ENCODE results near the gene USP16.

DNA sequence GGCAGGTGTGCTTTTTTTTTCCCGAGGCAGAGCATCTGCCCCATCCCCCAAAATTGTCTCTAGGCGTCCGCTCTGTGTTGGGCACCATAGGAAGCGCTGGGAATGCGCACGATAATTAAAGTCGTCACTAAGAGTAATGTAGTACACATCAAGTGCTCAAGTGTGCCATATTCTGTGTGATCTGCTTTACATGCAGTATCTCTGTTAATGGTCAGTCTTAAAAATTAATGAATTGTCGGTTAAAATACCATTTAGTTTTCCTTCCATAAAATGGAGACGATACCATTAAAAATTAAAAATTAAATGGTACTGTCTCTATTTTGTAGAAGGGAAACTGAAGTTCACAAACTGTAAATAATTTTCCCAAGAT is 49.5 kb downstream of the USP16 start:
- TF ChIP-seq, protein P1, sequence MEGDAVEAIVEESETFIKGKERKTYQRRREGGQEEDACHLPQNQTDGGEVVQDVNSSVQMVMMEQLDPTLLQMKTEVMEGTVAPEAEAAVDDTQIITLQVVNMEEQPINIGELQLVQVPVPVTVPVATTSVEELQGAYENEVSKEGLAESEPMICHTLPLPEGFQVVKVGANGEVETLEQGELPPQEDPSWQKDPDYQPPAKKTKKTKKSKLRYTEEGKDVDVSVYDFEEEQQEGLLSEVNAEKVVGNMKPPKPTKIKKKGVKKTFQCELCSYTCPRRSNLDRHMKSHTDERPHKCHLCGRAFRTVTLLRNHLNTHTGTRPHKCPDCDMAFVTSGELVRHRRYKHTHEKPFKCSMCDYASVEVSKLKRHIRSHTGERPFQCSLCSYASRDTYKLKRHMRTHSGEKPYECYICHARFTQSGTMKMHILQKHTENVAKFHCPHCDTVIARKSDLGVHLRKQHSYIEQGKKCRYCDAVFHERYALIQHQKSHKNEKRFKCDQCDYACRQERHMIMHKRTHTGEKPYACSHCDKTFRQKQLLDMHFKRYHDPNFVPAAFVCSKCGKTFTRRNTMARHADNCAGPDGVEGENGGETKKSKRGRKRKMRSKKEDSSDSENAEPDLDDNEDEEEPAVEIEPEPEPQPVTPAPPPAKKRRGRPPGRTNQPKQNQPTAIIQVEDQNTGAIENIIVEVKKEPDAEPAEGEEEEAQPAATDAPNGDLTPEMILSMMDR (IDR thresholded peaks at IDR 0.05), result no peak
- no peak for TF ChIP-seq POLR2A (IDR thresholded peaks at IDR 0.05)
- TF ChIP-seq POLR2AphosphoS5 (IDR thresholded peaks at IDR 0.05), result no peak

All from prostate gland (tissue), 2 donors.